HG03520 (cell line): ENCODE results near the gene MED25.
A peak's percentile ranks its signal among the peaks of the same experiment; 100 is the strongest.

Experiments
- ATAC-seq: cut with Tn5 transposase; IDR thresholded peaks from one replicate; pipeline ENCODE4 v1.9.1; 2021; ENCODE audit warnings: mild to moderate bottlenecking, moderate library complexity; ENCODE audit not compliant: unreplicated experiment

MED25 gene

GRCh38 chr19:49817964-49818648 lies at the start of gene MED25:
Gene MED25 (plus strand): TSS chr19:49818289. CDS start chr19:49818342, 53 bp downstream.
- peak; percentile 59 for ATAC-seq

GRCh38 chr19:49770529-49770928 lies 47.6 kb upstream of the MED25 start:
- ATAC-seq = no peak

DNA sequence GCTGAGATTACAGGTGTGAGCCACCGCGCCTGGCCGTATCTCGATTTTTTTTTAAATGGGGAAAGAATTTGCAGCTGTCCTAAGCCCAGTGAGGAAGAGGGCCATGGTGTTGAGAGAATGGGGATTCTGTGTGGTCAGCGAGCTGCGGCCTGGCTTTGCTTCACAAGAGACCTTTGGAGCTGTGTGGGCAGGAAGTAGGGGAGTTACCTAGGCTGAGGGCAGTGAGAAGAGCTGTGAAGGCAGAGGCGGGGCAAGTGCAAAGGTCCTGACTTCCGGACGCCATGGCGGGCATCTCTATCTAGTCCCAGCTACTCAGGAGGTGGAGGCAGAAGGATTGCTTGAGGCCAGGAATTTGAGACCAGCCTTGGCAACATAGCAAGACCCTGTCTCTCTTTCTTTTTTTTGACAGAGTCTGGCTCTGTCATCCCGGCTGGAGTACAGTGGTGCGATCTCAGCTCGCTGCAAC lies 46.4 kb upstream of the MED25 start:
- ATAC-seq = no peak

- no peak for ATAC-seq
These were observed 45.1 kb upstream of the MED25 start for GRCh38 chr19:49772850-49773432.

DNA sequence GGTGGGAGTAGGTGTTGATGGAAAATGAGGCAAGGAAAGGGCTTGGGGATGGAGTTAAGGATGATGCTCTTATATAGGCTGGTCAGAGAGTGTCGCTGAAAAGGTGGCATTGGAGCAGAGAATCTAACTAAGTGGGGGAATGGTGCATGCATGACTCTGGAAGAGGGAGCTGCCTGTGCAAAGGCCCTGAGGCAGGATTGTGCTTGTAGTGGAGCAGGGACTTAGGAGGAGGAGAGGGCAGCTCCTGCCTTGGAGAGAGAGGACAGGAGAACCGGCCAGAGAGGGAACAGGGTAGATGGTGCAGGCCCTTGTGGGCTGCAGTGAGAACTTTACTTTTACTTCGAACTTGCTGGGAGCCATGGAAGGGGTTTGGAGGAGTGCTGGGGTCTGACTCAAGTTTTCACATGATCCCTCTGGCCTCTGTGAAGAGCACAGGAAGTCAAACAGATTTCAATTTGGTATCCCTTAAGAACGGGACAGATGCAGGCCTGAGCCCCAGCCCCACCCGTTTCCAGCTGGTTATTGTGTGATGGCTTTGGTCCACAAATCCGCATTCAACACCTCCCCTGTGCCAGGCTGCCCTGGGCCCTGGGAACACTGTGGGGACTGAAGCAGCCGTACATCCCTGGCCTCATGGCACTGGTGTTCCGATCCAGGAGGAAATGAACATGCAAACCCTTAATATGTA lies 44.3 kb upstream of the MED25 start:
- ATAC-seq = no peak

- no peak for ATAC-seq
These were observed 43.1 kb upstream of the MED25 start for GRCh38 chr19:49774969-49775368.

GRCh38 chr19:49775742-49776370 lies 42.2 kb upstream of the MED25 start:
- ATAC-seq = no peak

GRCh38 chr19:49776371-49776764 lies 41.7 kb upstream of the MED25 start:
- no peak for ATAC-seq

- no peak for ATAC-seq
These were observed 38.1 kb upstream of the MED25 start for GRCh38 chr19:49779731-49780555.

- no peak for ATAC-seq
These were observed 37.2 kb upstream of the MED25 start for GRCh38 chr19:49780861-49781260.

DNA sequence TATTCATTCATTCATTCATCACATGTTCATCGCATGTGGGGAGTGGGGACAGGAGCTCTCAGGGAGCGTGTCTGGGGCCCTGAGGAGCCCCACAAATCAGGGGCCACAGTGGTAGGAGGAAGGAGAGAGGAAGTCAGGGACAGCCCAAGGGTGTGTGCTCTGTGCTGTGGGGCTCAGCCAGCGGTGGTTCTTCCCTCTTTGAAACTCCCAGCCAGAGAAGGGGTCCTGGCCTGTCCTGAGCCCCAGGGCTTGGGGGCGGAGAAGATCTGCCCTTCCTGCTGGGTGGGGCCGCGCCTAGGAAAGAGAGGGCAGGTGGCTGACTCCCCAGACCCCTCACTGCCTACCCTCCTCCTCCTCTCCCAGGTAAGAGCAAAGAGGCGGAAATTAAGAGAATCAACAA lies 36.7 kb upstream of the MED25 start:
- ATAC-seq = no peak

GRCh38 chr19:49782515-49782914 lies 35.6 kb upstream of the MED25 start:
- ATAC-seq = no peak

DNA sequence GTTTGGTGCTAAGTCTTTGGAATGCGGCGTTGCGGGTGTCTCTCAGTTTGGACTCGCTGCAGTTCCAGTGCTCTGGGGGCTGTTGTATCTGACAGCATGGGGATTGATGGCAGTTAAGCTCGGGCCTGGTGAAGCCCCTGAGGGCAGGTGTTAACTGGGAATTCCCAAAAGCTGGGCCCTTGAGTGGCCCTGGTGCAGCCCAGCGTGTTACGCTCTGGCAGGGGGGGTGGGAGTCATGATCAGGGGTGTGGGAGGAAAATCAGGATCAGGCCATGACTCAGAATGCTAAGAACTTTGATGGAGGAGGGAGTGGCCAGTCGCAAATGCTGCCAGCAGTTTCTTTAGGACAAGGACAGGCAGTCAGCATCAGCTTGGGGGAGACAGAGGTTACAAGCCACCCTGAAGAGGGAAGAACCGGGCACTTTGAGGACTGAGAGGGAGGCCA lies 31.7 kb upstream of the MED25 start:
- ATAC-seq = no peak

- ATAC-seq = no peak
These were observed 30.3 kb upstream of the MED25 start for GRCh38 chr19:49787746-49788145.

- no peak for ATAC-seq
These were observed 29.2 kb upstream of the MED25 start for GRCh38 chr19:49788857-49789256.

GRCh38 chr19:49790866-49791265 lies 27.2 kb upstream of the MED25 start:
- ATAC-seq = no peak

- ATAC-seq = no peak
These were observed 26.2 kb upstream of the MED25 start for GRCh38 chr19:49791776-49792445.

GRCh38 chr19:49792829-49793560 lies 25.1 kb upstream of the MED25 start:
- no peak for ATAC-seq

GRCh38 chr19:49793561-49793840 lies 24.6 kb upstream of the MED25 start:
- ATAC-seq = no peak

DNA sequence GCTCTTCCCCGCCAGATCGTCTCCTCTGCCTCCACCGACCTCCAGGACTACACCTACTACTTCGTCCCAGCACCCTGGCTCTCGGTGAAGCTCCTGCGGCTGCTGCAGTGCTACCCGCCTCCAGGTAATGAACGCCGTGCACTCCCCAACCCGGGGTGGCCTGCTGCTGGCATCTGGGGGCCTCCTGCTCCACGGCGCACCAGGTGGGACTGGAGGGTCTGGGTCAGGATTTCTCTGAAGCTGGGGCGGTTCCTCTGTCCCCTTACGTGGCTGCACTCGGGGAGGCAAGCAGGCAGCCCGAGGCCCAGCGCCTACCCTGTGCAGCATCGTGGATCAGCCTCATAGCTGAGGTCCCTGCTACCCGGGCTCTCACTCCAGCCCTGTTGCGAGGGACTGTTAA lies 22.5 kb upstream of the MED25 start:
- no peak for ATAC-seq
